Renal pelvis (tissue), 4 donors: ENCODE data around the gene CTSC. TPM values are rescaled to one million over a fixed set of nuclear protein-coding genes. Genes with fewer than 3 reads are reported as not detected.
A peak's percentile ranks its signal among the peaks of the same experiment; 100 is the strongest.
"Not testable (repeated sequence)": the region's sequence is repeated elsewhere in the genome, so short reads cannot be mapped to it uniquely, and the experiment has no call there.

Experiments used
- DNase-seq: peaks from one replicate; pipeline ENCODE4 v3.0.0-alpha.2; 2013
- polyA plus RNA-seq, 3 donors: library from polyadenylated mRNA; unstranded; fragments of 120-200 nt; gene quantifications; one replicate each; pipeline ENCODE4 v1.2.1, GENCODE V29; 2013; ENCODE audit not compliant: insufficient read length in 3 of 3

CTSC gene
- polyA plus RNA-seq, 3 donors = 215 to 279 (median 224) TPM

DNA sequence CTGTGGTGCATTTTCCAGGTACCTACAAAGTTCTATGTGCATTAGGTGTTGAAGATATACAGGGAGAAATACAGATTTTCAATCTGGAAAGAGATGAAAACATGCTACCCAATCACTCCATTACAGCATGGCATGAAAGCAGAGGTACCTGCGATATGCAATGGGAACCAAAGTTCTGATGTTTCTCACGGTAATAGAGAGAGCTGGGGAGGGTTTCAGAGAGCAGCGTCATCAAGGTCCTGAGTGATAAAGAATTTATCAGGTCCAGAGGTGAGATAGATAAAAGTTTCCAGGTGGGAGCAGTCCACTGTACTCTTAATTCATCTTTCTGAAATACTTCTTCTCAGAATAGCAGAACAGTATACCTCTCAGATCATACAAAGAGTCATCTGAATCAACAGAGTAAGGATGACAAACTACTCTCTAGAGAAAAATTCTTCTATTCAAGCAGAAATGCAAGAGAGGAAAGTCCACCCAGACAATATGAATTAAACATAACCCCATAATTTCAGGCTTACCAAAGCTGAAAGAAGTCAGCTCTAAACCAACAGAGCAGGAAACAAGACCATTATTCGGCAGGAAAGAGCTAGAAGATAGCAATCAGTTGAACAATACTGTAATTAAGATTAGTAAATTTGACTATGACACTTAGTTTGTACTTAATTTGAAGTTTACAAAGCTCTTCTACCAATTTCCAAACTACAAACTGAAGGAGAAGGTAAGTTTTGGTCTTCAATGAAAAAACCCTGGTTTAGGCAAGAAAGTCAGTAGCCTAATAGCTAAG lies 12.8 kb downstream of the CTSC start:
- DNase-seq = no peak

DNA sequence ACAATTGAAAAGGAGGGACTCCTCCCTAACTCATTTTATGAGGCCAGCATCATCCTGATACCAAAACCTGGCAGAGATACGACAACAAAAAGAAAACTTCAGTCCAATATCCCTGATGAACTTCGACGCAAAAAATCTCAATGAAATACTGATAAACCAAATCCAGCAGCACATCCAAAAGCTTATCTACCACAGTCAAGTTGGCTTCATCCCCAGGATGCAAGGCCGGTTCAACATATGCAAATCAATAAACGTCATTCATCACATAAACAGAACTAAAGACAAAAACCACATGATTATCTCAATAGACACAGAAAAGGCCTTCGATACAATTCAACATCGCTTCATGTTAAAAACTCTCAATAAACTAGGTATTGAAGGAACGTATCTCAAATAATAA lies 14.7 kb downstream of the CTSC start:
- DNase-seq = not testable (repeated sequence)

DNA sequence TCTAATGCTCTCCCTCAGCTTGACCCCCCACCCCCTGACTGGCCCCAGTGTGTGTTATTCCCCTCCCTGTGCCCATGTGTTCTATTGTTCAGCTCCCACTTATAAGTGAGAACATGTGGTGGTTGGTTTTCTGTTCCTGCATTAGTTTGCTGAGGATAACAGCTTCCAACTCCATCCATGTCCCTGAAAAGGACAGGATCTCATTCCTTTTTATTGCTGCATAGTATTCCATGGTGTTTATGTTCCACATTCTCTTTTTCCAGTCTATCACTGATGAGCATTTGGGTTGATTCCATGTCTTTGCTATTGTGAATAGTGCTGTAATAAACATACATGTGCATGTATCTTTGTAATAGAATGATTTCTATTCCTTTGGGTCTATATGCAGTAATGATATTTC lies 16.1 kb downstream of the CTSC start:
- DNase-seq = not testable (repeated sequence)

DNA sequence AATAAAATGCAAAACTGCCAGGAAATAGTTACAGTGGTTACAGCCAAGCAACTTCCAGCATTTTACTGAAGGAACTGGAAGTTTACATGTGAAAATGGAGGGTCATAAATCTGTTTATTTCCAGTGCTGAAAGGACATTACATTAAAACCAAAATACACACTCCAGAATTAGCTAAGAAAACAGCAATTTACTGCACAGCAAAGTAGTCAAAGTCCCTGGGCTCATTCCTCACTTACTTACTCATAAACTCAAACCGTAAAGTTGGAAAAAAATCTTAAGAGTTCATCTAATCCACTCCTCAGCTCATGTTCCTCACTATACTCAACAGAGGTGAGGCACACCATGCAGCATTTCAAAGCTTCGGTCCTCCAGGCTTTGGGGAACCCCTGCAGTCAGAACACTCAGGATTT lies 17.4 kb downstream of the CTSC start:
- peak; percentile 61 for DNase-seq

DNA sequence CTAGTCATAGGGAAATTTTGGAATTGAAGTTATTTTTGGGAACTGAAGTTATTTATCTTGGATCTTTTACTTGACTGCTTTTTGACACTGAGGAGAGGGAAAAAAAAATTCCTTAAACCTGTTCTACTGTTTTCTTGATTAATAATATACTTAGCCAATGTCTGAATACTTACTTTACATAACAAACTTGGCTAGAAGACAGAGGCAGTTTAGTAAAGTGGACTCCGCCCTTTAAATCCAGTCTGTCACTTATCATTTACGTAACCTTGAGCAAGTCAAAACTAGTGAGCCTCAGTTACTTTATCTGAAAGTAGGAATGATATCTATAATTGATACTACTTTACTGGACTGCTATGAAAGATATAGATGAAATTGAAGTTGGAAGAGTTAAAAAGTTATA lies 19.5 kb downstream of the CTSC start:
- no peak for DNase-seq

DNA sequence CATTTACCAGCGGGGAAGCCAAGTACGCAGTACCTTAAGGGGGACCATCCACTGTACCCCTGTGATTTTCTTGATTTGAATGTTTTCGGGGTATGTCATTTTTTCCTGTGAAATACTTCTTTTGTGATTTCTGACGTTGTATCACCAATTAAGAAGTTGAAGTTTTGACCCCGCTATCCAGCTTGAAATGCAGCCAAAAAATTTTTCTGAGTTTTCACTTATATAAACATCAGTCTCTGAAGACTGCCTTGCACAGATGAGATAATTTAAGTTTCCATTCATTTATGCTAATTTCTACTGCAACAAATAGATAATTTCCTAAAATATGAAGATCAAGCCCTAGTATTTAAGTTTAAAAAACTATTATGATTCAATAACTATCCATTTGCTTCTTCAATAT lies 20.0 kb downstream of the CTSC start:
- no peak for DNase-seq

DNA sequence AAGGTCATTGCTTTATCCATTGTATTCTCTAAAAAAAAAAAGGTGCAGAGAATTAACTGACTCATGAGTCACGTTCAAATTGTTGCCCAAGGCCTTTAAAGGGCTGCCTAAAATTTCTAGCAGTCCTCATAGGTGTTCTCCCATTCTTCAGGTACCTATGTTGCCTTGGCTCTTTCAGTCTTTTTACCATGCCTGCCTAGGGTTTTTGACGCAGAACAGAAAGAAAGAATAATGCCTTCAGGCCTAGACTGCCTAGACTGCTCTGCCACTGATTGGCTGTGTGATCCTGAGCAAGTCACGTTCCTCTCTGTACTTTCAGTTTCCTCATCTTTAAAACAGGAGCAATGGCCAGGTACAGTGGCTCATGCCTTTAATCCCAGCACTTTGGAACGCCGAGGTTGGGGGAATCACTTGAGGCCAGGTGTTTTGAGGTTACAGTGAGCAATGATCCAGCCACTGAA lies 21.5 kb downstream of the CTSC start:
- no peak for DNase-seq

DNA sequence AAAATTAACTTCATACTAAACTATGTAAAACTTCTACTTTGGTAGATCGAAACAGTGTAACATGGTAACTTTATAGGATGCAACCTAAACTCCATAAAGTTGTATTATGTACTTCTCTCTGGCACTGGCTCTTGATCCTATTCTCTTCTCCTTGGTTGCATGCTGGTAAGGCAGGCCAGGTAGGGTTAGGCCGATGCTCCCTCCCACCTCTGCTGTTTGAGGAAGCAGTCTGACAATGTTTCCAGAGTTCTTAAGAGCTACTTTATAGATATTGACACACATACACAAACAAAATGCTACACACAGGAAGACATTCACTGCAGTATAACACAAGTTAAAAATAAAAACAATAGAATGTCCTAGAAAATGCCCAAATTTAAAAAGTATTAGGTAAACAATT lies 22.5 kb downstream of the CTSC start:
- DNase-seq = no peak

DNA sequence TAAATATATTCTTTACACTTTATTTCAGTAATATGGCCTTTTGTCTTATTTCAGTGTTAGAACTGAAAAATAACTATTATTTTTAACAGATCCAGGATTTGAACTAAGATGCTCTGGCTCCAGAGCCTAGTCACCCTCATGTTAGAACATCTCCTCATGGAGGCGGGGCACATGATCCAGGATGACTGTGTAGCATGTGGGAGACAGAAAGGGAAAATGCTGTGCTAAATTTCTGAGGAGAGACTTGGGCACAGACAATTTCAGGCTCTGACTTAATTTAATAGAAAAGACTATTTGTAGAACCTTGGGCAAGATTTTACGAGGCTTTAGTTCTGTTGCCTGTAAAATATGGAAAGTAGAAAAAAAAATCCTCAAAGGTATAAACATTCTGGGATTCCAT lies 24.1 kb downstream of the CTSC start:
- no peak for DNase-seq

DNA sequence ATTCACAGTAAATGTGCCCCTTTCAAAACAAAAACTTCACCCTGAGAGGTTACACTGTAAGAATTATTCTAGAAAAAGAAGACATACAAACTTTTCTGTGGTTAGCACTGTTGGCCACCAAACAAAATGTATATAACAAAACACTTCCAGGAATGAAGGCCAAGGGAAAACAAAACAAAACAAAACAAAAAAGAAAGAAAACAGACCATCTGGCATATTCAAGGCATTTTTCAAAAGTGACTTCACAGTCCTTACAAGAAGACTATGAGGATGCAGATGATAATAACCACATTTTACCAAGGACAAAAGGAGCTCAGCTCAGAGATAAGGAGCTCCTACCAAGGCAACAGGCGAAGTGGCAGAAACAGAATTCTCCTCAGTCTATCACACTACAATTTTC lies 24.9 kb downstream of the CTSC start:
- DNase-seq = no peak

DNA sequence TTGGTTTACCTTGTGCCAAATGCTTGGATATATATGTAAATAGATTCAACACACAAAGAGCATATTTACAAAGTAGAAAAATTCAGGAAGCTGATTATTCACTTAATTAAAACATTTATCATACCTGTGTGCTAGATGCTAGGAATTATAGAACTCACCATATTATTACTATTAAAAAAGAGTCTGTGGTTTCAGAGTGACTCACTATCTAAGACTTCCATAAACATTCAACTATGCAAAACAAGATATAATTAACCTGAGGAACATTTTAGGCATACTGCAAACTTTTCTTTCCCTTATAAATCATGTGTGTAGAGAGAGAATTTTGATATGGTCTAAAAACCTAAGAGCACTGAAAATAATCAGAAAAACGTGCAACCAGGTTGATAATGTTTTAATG lies 27.3 kb downstream of the CTSC start:
- DNase-seq = no peak

DNA sequence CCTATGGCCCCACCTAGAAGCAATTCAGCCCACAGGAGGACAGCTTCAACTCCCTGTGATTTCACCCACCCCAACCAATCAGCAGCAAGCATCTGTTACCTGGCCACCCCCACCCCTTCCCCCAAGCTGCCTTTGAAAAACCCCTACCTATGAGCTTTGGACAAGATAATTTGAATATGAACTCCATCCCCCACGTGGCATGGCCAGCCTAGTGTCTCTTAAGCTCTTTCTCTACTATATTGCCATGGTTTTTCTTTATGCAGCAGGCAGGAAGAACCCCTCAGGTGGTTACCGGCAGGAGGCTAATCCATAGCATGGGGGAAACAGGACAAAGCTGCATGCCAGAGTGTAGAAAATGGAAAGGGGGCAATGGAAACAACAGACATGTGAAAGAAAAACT lies 29.0 kb downstream of the CTSC start:
- DNase-seq = no peak

DNA sequence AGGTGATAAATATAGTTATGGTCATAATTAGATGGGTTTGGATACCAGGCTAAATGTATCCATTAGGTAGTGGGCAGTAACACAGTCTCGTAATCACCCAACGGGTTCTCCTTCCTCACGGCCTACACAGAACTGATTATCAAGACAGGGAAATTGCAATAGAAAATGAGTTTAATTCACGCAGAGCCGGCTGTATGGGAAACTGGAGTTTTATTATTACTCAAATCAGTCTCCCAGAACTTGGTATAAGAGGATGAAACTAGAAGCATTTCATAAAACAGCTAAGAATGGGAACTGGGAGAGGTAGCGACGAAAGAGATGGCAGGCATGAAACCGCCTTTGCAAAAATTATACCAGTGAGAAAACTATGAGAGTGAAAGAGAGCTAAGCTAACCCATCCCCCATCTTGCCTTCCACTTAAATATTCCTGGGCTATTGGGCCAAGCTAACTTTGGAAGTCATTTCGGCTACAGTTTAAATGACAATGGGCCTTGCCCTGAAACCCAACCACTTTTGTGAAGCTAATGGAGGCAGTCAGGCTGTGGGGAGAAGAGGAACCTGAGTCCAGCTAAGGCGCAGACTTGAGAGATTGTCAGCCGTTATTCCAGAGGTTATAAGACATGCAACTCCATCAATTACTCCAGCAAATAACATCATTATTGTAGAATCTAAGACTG lies 29.6 kb downstream of the CTSC start:
- no peak for DNase-seq

DNA sequence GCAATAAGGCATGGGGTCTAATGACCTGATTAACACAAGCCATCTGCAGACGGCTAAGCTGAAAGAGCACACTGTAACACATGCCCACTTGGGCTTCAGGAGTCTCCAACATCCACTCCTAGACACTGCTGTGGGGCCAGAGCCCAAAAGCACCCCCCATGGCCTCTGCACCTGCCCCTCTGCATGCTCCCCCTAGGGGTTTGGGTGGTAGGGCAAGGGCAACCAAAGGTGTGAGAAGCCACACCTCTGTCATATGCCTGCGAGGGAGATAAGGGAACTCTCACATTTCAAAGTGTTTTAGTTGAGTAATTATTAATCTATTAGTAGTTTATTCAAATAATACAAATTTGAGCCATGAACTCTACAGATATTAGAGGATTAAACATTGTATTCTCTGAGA lies 30.8 kb downstream of the CTSC start:
- DNase-seq = no peak

DNA sequence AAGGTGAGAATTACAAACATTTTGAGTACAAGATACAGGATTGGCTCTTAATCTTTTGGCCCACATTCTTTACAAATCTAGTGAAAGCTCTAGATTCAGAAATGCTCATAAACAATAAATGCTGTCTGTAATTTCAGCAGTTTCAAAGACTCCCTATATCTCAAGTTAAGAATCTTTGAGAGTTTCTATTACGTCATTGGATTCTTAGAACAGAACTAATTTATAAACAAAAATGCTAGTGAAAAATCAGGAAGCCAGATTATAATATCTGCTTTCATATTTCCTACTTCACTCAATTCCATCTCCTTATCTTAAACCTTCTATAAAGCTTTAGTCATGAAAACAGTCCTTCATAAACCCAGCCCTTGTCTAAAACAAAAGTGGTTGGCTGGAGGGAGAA lies 32.1 kb downstream of the CTSC start:
- DNase-seq = no peak

DNA sequence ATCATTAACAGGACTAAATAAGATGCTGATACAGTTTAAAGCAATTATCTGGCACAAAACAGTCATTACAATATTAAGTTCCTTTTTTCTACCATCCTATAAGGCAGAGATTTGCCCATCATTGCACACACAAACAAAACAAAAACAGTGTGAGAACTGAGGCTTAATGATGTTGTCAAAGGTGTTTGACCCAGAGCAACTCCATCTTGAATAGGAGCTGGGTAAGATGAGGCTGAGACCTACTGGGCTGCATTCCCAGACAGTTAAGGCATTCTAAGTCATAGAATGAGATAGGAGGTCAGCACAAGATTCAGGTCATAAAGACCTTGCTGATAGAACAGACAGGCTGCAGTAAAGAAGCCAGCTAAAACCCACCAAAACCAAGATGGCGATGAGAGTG lies 33.2 kb downstream of the CTSC start:
- DNase-seq = no peak

DNA sequence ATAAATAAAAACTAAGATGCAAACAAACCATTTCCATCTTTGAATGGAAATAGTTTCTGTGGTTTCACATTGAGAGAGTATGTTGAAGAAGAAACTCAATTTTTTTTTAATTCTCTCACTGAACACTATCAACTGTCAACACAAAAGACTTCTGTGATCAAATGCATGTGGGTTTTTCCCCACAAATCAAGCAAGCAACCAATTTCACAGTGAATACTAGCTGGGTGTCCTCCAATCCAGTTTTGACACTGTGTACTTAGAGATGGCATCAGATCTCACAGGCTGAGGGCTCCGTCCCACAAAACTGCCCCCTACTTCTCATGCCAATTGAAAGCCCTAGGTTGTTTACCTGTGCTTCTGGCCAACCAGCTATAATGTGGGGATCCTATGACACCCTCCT lies 34.5 kb downstream of the CTSC start:
- no peak for DNase-seq

DNA sequence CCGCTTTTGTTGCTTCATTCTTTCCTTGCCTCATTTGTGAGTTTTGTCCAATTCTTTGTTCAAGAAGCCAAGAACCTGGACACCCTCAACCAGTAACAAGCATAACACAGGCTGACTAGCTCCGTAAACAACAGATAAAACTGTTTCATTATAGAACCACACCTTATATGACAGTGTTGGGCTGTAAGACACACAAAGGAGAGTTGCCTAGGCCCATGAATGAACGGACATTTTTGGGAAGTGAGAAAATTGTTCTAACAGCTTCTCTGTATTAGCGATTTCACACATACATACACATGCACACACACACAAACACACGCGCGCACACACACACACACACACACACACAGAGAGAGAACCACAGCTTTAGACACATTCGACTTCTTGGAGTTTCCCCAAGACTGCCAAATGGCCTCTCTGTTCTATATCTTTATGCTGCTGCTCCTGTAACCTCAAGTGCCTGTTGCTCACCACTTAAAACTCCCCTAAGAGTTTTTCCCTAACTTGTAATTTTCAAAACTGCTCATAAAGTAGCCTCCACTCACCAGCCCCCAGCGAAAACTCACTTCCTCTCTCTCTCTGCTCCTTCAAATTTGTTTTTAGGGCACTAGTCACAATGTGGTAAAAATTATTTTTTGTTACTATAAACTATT lies 35.9 kb downstream of the CTSC start:
- no peak for DNase-seq

DNA sequence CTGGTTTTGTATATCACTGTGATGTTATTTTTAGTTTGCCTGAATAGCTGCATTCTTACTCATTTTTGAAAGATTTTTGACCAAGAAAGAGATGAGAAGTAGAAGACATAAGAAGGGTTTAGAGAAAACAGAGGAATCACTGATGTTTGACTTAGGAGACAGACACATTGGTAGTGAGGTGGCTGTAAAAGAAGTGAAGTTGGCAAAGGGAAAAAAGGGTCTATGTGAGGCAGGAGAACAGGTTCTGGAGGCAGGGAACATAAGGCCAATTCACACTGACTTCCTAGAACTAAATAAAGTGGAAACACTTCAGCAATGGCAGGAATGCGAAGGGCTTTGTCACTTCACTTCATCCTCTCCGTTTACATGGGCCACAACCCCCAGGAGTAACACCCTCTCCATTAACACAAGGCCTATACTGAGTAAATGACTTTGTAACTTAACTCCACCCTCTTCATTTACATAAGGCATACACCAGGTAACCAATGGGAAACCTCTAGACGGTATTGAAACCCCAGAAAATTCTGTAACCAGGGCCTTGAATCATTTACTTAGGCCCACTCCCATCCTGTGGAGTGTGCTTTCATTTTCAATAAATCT lies 36.5 kb downstream of the CTSC start:
- DNase-seq = no peak

DNA sequence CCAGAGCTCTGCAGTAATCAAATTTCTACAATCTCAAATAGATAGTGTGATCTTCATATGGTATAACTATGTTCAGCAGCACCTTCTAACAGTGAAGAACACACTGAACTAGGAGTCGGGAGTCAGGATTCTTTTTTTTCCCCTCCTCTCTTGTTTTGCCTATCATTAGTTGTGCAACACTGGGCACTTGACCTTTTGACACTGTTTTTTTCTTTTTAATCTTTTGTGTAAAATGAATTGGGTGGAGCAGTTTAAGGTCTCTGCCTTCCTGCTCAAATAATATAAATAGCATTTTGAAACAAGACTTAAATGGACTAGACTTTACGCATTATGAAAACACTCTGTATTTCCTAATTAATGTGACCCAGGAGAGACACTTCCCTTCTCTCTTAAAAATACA lies 39.7 kb downstream of the CTSC start:
- no peak for DNase-seq

DNA sequence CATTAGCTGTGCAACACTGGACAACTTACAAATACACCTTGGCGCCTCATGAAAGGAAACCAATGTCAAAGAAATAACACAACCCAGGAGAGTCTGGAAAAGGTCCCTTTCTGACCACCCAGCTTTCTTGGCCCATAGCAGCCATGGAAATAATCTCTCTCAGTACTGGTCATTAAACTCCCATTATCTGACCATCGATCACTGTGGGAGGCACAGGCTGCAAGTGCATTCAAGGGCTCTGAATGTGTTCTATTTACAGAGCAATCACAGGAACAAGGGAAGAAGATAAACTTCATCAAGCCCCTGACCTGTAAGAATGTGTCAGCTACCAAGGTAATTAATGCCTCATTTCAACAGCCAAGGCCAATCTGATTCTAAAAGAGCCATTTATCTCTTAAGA lies 40.1 kb downstream of the CTSC start:
- DNase-seq = peak; percentile 48

DNA sequence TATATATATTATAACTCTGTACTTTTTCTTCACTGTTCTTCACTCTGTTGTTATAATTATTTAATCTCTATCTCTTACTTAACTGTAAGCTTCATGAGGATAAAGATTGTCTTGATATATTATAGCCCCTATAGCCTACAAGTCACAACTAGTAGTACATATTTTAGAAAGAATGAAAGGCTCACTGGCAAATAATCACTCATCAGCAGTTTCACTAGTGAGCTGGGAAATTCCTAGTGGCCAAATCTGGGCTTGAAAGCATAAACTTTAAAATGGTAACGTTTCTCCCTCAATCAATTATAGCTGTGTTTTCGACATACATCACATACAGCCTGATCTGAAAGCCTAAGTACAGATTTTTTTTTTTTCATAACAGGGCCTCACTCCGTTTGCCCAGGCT lies 42.5 kb downstream of the CTSC start:
- DNase-seq = no peak

DNA sequence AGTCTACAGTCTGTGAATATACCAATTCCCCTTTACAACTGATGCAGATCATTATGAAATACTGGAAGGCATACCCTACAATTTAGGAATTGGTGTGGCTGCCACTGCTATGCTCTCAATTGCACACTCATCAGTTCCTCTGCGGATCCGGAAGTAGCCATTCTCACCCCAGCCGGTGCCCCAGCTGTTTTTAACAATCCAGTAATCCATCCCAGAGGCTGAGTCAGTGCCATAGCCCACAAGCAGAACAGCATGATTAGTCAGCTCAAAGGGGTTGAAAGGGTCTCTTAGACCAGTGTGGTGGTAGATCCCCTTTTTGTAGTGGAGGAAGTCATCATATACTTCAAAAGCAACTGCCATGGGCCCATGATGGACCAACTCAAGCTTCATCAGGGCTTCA lies 43.6 kb downstream of the CTSC start:
- DNase-seq = no peak
